ENCODE results near the gene SNAPC1.

The SNAPC1 gene

GRCh38 chr14:61822458-61822857 is 60.2 kb downstream of the SNAPC1 start:
- H3K4ac ChIP-seq (ENCODE audit: low read depth in 1 of 2, low read length in 2 of 2) = no peak overlapping the region
- H2AFZ ChIP-seq (ENCODE audit: low read depth, low read length) = no peak overlapping the region
- H2BK15ac ChIP-seq (ENCODE audit: low read depth, poor library complexity, severe bottlenecking) = no peak overlapping the region
- H3K4me3 ChIP-seq (ENCODE audit: insufficient read depth in 1 of 2, low read depth in 1 of 2, low read length in 2 of 2) = no peak overlapping the region
- no peak overlapping the region for H4K8ac ChIP-seq (ENCODE audit: low read length)
- no peak overlapping the region for H3K14ac ChIP-seq (ENCODE audit: low read length in 2 of 2)
- H4K91ac ChIP-seq (ENCODE audit: low read length) = no peak overlapping the region
- H2BK12ac ChIP-seq (ENCODE audit: low read length in 2 of 2) = no peak overlapping the region
- H3K36me3 ChIP-seq (ENCODE audit: control insufficient read depth in 1 of 2, insufficient read depth in 2 of 2, low read depth in 1 of 2, low read length in 2 of 2) = no peaks in the 10 kb centered on the region
- DNase-seq = no peak
- H3K4me1 ChIP-seq (ENCODE audit: control insufficient read depth, insufficient read depth, low read depth, low read length) = no peaks in the 10 kb centered on the region
- no peak overlapping the region for H2AK5ac ChIP-seq (ENCODE audit: low read length, severe bottlenecking)
- 82% methylated on average over 2 of the region's 2 CpGs for WGBS
- H3K18ac ChIP-seq (ENCODE audit: low read depth in 1 of 2, low read length in 2 of 2) = no peak overlapping the region
- H3K79me1 ChIP-seq (replicated peaks; ENCODE audit: low read length, poor library complexity, severe bottlenecking) = no peaks in the 10 kb centered on the region
- H3K27me3 ChIP-seq (ENCODE audit: control insufficient read depth in 1 of 2, insufficient read depth in 1 of 2, low read length in 2 of 2) = peaks cover 5 to 21% of the 10 kb centered on the region in 2 experiments
- H3K9ac ChIP-seq (ENCODE audit: low read length) = no peak overlapping the region
- no peak overlapping the region for H3K23ac ChIP-seq (ENCODE audit: low read length in 2 of 2)
- H2BK120ac ChIP-seq (ENCODE audit: low read depth, low read length) = no peak overlapping the region
- no peak overlapping the region for H3K4me2 ChIP-seq (ENCODE audit: low read length, poor library complexity, severe bottlenecking)
- no peak overlapping the region for H2BK5ac ChIP-seq (ENCODE audit: low read depth, low read length, poor library complexity, severe bottlenecking)
- no peak overlapping the region for H3K27ac ChIP-seq (ENCODE audit: low read length, poor library complexity, severe bottlenecking)
- peaks cover 13% of the 10 kb centered on the region for H3K9me3 ChIP-seq (ENCODE audit: control insufficient read depth, low read length)

- Histone ChIP-seq H3K27ac (ENCODE audit: low read length, poor library complexity, severe bottlenecking) (no peak overlapping the region), H2BK120ac (ENCODE audit: low read depth, low read length) (no peak overlapping the region), H4K91ac (ENCODE audit: low read length) (no peak overlapping the region), H2BK12ac (ENCODE audit: low read length in 2 of 2) (no peak overlapping the region), H3K9ac (ENCODE audit: low read length) (no peak overlapping the region), H2AFZ (ENCODE audit: low read depth, low read length) (no peak overlapping the region), H3K14ac (ENCODE audit: low read length in 2 of 2) (no peak overlapping the region), H2BK5ac (ENCODE audit: low read depth, low read length, poor library complexity, severe bottlenecking) (no peak overlapping the region), H4K8ac (ENCODE audit: low read length) (no peak overlapping the region), H2BK15ac (ENCODE audit: low read depth, poor library complexity, severe bottlenecking) (no peak overlapping the region), H3K4ac (ENCODE audit: low read depth in 1 of 2, low read length in 2 of 2) (no peak overlapping the region), H2AK5ac (ENCODE audit: low read length, severe bottlenecking) (no peak overlapping the region), H3K36me3 (ENCODE audit: control insufficient read depth in 1 of 2, insufficient read depth in 2 of 2, low read depth in 1 of 2, low read length in 2 of 2) (no peaks in the 10 kb centered on the region), H3K27me3 (ENCODE audit: control insufficient read depth in 1 of 2, insufficient read depth in 1 of 2, low read length in 2 of 2) (no peaks in the 10 kb centered on the region), H3K4me2 (ENCODE audit: low read length, poor library complexity, severe bottlenecking) (no peak overlapping the region), H3K4me1 (ENCODE audit: control insufficient read depth, insufficient read depth, low read depth, low read length) (no peaks in the 10 kb centered on the region), H3K4me3 (ENCODE audit: insufficient read depth in 1 of 2, low read depth in 1 of 2, low read length in 2 of 2) (no peak overlapping the region), H3K79me1 (replicated peaks; ENCODE audit: low read length, poor library complexity, severe bottlenecking) (peaks cover 5% of the 10 kb centered on the region), H3K18ac (ENCODE audit: low read depth in 1 of 2, low read length in 2 of 2) (no peak overlapping the region), H3K23ac (ENCODE audit: low read length in 2 of 2) (no peak overlapping the region), H3K9me3 (ENCODE audit: control insufficient read depth, low read length) (no peaks in the 10 kb centered on the region)
- DNase-seq = no peak
- WGBS = 97% methylated on average over 3 of the region's 3 CpGs
Observed at GRCh38 chr14:61832783-61833182, 70.6 kb downstream of the SNAPC1 start.

DNA sequence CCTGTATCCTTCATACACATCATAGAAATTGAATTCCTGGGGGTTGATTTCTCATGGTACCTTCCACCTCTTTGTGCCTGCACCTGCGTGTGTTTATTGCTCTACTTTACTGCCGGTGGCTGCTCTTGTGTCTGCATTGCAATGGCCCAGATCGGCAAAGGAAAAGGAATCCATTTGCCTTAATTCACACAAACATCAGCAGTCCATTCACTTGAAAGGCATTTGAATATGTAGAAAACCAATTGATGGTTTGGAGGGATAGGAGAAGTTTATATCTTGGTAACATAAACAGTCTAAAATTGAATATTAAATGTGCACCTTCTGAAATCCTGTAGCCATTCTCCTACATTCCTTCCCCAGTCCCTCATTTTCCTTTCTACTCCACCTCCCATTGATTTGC is 74.0 kb downstream of the SNAPC1 start:
- Histone ChIP-seq H2BK120ac (ENCODE audit: low read depth, low read length) (no peak overlapping the region), H3K27ac (ENCODE audit: low read length, poor library complexity, severe bottlenecking) (no peak overlapping the region), H3K18ac (ENCODE audit: low read depth in 1 of 2, low read length in 2 of 2) (no peak overlapping the region), H3K36me3 (ENCODE audit: control insufficient read depth in 1 of 2, insufficient read depth in 2 of 2, low read depth in 1 of 2, low read length in 2 of 2) (no peaks in the 10 kb centered on the region), H3K27me3 (ENCODE audit: control insufficient read depth in 1 of 2, insufficient read depth in 1 of 2, low read length in 2 of 2) (no peaks in the 10 kb centered on the region), H3K4me1 (ENCODE audit: control insufficient read depth, insufficient read depth, low read depth, low read length) (peaks cover 2% of the 10 kb centered on the region), H2BK15ac (ENCODE audit: low read depth, poor library complexity, severe bottlenecking) (no peak overlapping the region), H3K79me1 (replicated peaks; ENCODE audit: low read length, poor library complexity, severe bottlenecking) (peaks cover 8% of the 10 kb centered on the region), H4K8ac (ENCODE audit: low read length) (no peak overlapping the region), H4K91ac (ENCODE audit: low read length) (no peak overlapping the region), H3K4ac (ENCODE audit: low read depth in 1 of 2, low read length in 2 of 2) (no peak overlapping the region), H3K23ac (ENCODE audit: low read length in 2 of 2) (no peak overlapping the region), H3K9me3 (ENCODE audit: control insufficient read depth, low read length) (no peaks in the 10 kb centered on the region), H2AK5ac (ENCODE audit: low read length, severe bottlenecking) (no peak overlapping the region), H3K4me2 (ENCODE audit: low read length, poor library complexity, severe bottlenecking) (no peak overlapping the region), H3K9ac (ENCODE audit: low read length) (no peak overlapping the region), H2BK5ac (ENCODE audit: low read depth, low read length, poor library complexity, severe bottlenecking) (no peak overlapping the region), H2AFZ (ENCODE audit: low read depth, low read length) (no peak overlapping the region), H3K14ac (ENCODE audit: low read length in 2 of 2) (no peak overlapping the region), H2BK12ac (ENCODE audit: low read length in 2 of 2) (no peak overlapping the region), H3K4me3 (ENCODE audit: insufficient read depth in 1 of 2, low read depth in 1 of 2, low read length in 2 of 2) (no peak overlapping the region)
- 41% methylated on average over 2 of the region's 3 CpGs for WGBS
- DNase-seq = no peak

DNA sequence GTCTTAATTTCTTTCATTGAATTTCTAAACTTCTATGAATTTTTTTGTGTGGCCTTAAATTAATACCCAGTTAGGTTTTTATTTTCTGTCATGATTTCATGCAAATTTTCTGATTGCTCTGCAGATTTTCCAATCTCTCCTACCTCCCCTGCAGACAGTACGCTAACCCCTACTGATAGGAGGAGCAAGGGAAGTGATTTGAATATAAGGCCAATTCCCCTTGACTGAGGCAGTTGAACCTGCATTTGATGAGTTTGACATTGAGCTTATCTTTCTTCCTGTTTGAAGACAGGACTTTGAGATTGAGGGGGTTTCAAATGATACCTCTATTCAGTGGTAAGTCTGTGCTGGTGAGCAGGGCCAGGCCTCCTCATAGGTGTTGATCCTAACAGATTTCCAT is 74.6 kb downstream of the SNAPC1 start:
- H2AFZ ChIP-seq (ENCODE audit: low read depth, low read length) = no peak overlapping the region
- H4K8ac ChIP-seq (ENCODE audit: low read length) = no peak overlapping the region
- no peak overlapping the region for H4K91ac ChIP-seq (ENCODE audit: low read length)
- H2AK5ac ChIP-seq (ENCODE audit: low read length, severe bottlenecking) = no peak overlapping the region
- no peak overlapping the region for H3K27ac ChIP-seq (ENCODE audit: low read length, poor library complexity, severe bottlenecking)
- H3K4me2 ChIP-seq (ENCODE audit: low read length, poor library complexity, severe bottlenecking) = no peak overlapping the region
- H3K9me3 ChIP-seq (ENCODE audit: control insufficient read depth, low read length) = no peaks in the 10 kb centered on the region
- H3K4me1 ChIP-seq (ENCODE audit: control insufficient read depth, insufficient read depth, low read depth, low read length) = peaks cover 2% of the 10 kb centered on the region
- H3K14ac ChIP-seq (ENCODE audit: low read length in 2 of 2) = no peak overlapping the region
- H2BK120ac ChIP-seq (ENCODE audit: low read depth, low read length) = no peak overlapping the region
- no peaks in the 10 kb centered on the region for H3K27me3 ChIP-seq (ENCODE audit: control insufficient read depth in 1 of 2, insufficient read depth in 1 of 2, low read length in 2 of 2)
- no peak overlapping the region for H3K18ac ChIP-seq (ENCODE audit: low read depth in 1 of 2, low read length in 2 of 2)
- H3K36me3 ChIP-seq (ENCODE audit: control insufficient read depth in 1 of 2, insufficient read depth in 2 of 2, low read depth in 1 of 2, low read length in 2 of 2) = no peaks in the 10 kb centered on the region
- WGBS = 100% methylated on average over 1 of the region's 1 CpG
- no peak overlapping the region for H3K23ac ChIP-seq (ENCODE audit: low read length in 2 of 2)
- H3K4me3 ChIP-seq (ENCODE audit: insufficient read depth in 1 of 2, low read depth in 1 of 2, low read length in 2 of 2) = no peak overlapping the region
- H3K79me1 ChIP-seq (replicated peaks; ENCODE audit: low read length, poor library complexity, severe bottlenecking) = peaks cover 8% of the 10 kb centered on the region
- no peak overlapping the region for H2BK5ac ChIP-seq (ENCODE audit: low read depth, low read length, poor library complexity, severe bottlenecking)
- DNase-seq = no peak
- H3K9ac ChIP-seq (ENCODE audit: low read length) = no peak overlapping the region
- H2BK15ac ChIP-seq (ENCODE audit: low read depth, poor library complexity, severe bottlenecking) = no peak overlapping the region
- no peak overlapping the region for H2BK12ac ChIP-seq (ENCODE audit: low read length in 2 of 2)
- no peak overlapping the region for H3K4ac ChIP-seq (ENCODE audit: low read depth in 1 of 2, low read length in 2 of 2)
